Left ventricle myocardium inferior (tissue), 1 donor: Measurements from ENCODE around the gene EPB41. TPM values are rescaled to one million over a fixed set of nuclear protein-coding genes. Genes with fewer than 3 reads are reported as not detected.

Experiments used
- DNase-seq: peaks from one replicate; pipeline ENCODE4 v3.0.0-alpha.2; 2020
- H3K27ac ChIP-seq: fragments of 200-600 bp; replicated peaks from 2 replicates; pipeline ENCODE4 v1.8.0; 2021
- H3K27me3 ChIP-seq: fragments of 200-600 bp; 2 replicates; pipeline ENCODE4 v1.8.0; 2021; ENCODE audit warnings: low read depth
- H3K36me3 ChIP-seq: fragments of 200-600 bp; 2 replicates; pipeline ENCODE4 v1.8.0; 2021
- H3K4me1 ChIP-seq: fragments of 200-600 bp; 2 replicates; pipeline ENCODE4 v1.8.0; 2021
- H3K4me3 ChIP-seq: fragments of 200-600 bp; 2 replicates; pipeline ENCODE4 v1.8.0; 2021; ENCODE audit warnings: mild to moderate bottlenecking, moderate library complexity
- H3K9me3 ChIP-seq: fragments of 200-600 bp; replicated peaks from 2 replicates; pipeline ENCODE4 v1.8.0; 2021
- CTCF ChIP-seq: fragments of 200-600 bp; IDR thresholded peaks from 2 replicates; pipeline ENCODE4 v1.8.0; 2021; ENCODE audit warnings: antibody characterized with exemption, mild to moderate bottlenecking, borderline replicate concordance
- intact Hi-C: fragments of 100-400 bp; cut with micrococcal nuclease; formaldehyde crosslinking; loops from one replicate; pipeline ENCODE4 v1.11.0; 2022
- total RNA-seq: library from RNA; stranded (reverse); fragmentation: NEBNext Ultra II Directional; extraction: Animal tissue kit (Norgen Biotek cat#: 25700); gene quantifications from one replicate; pipeline ENCODE4 v1.2.1, GENCODE V29; 2021
- donor health status: DM: no; HTN: yes; CAD: no; lungs with severe emphysema.

The EPB41 gene
- total RNA-seq, 1 donor from 2014 or later: 23.4 TPM

DNA sequence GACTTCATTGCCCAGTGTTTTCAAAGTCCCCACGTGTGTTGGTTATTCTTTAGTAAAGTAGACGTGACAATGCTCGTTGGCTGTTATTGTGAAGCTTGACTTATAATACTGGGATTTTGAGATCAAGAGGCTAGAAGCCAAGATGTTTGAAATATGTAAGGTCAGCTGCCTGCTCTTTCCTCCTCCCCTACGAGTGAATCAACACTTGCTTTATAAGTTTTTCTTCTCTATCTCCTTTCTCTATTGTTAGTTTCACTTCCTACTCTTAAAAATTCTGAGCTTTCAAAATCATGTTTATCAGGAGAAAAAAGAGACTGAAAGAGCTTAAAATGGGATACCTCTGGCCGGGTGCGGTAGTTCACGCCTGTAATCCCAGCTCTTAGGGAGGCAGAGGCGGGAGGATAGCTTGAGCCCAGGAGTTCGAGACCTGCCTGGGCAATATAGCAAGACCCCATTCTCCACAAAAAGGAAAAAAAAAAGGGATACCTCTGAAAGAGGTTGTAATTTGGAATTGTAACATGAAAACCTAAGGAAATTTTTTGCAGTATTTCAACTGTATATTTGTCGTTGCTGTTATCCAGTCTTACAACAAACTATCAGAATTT lies 72.0 kb downstream of the EPB41 start:
- no peaks in the 10 kb centered on the region for H3K9me3 ChIP-seq
- peaks cover 32% of the 10 kb centered on the region for H3K4me1 ChIP-seq
- DNase-seq: no peak
- H3K27me3 ChIP-seq: no peaks in the 10 kb centered on the region
- H3K27ac ChIP-seq: no peak overlapping the region
- peaks cover 7% of the 10 kb centered on the region for H3K36me3 ChIP-seq
- no peak for TF ChIP-seq CTCF
- H3K4me3 ChIP-seq: no peak overlapping the region
- intact Hi-C loops: no loop called here

DNA sequence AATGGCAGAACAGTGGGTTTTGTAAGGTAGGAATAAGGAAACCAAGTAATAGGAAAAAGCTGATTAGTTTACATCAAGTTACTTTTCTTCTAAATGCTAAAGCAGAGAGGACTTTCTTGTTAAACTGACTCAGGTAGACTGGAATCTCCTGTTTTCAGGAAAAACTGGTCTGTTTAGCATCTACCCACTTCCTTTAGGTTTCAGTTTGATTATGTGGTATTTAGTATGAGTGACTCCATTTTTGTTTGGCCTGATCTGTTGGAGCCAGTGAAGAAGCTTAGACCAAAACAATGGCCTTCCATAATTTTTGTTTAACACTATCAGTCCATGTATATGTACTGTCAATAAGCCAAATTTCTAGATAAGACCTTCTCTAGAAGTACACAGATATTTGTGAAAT lies 88.4 kb downstream of the EPB41 start:
- H3K27ac ChIP-seq: no peak overlapping the region
- H3K4me1 ChIP-seq: no peaks in the 10 kb centered on the region
- DNase-seq: no peak
- no peak overlapping the region for H3K4me3 ChIP-seq
- TF ChIP-seq CTCF: no peak
- intact Hi-C loops: no loop called here
- no peaks in the 10 kb centered on the region for H3K36me3 ChIP-seq
- H3K9me3 ChIP-seq: no peaks in the 10 kb centered on the region
- H3K27me3 ChIP-seq: no peaks in the 10 kb centered on the region

GRCh38 chr1:29004288-29004687 lies 89.9 kb downstream of the EPB41 start:
- Histone ChIP-seq H3K4me3 (no peak overlapping the region), H3K27ac (no peak overlapping the region), H3K27me3 (no peaks in the 10 kb centered on the region), H3K36me3 (no peaks in the 10 kb centered on the region), H3K9me3 (no peaks in the 10 kb centered on the region), H3K4me1 (peaks cover 10% of the 10 kb centered on the region)
- intact Hi-C loops: no loop called here
- DNase-seq: no peak
- TF ChIP-seq CTCF: no peak

- H3K4me1 ChIP-seq: peaks cover 11% of the 10 kb centered on the region
- H3K27ac ChIP-seq: no peak overlapping the region
- no peaks in the 10 kb centered on the region for H3K27me3 ChIP-seq
- TF ChIP-seq CTCF: no peak
- H3K4me3 ChIP-seq: no peak overlapping the region
- intact Hi-C loops: no loop called here
- no peaks in the 10 kb centered on the region for H3K36me3 ChIP-seq
- DNase-seq: no peak
- no peaks in the 10 kb centered on the region for H3K9me3 ChIP-seq
Observed at GRCh38 chr1:29004798-29005197, 90.4 kb downstream of the EPB41 start.

GRCh38 chr1:29011775-29012174 lies 97.4 kb downstream of the EPB41 start:
- Histone ChIP-seq H3K9me3 (no peaks in the 10 kb centered on the region), H3K36me3 (no peaks in the 10 kb centered on the region), H3K27ac (no peak overlapping the region), H3K27me3 (no peaks in the 10 kb centered on the region), H3K4me1 (peaks cover 11% of the 10 kb centered on the region), H3K4me3 (no peak overlapping the region)
- intact Hi-C loops: no loop called here
- DNase-seq: no peak
- no peak for TF ChIP-seq CTCF

DNA sequence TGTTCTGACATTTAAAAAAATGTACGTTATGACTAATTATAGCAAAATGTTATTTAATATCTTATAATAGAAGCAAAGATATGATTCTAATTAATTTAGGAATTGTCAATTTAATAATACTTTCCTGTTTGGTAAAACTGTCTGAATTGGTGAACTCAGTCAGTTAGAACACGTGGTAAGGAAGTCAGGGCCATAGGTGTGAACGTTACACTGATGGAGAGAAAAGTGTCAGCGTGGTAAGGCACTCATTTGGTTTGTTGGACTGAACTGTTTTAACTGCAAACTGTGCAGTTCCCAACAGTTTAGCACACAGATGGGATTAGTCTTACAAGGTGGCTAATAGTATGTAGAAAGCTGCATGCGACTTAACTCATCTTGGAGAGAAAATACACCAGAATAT lies 102.9 kb downstream of the EPB41 start:
- intact Hi-C loops: no loop called here
- no peak for TF ChIP-seq CTCF
- H3K27ac ChIP-seq: no peak overlapping the region
- no peak for DNase-seq
- no peaks in the 10 kb centered on the region for H3K27me3 ChIP-seq
- no peaks in the 10 kb centered on the region for H3K4me1 ChIP-seq
- H3K36me3 ChIP-seq: no peaks in the 10 kb centered on the region
- H3K9me3 ChIP-seq: no peaks in the 10 kb centered on the region
- no peak overlapping the region for H3K4me3 ChIP-seq
